Breast epithelium (tissue), 4 donors: ENCODE data around the gene FCGBP. TPM values are rescaled to one million over a fixed set of nuclear protein-coding genes. Genes with fewer than 3 reads are reported as not detected.

Experiments
- DNase-seq, 2 donors: peaks; one replicate each; pipeline ENCODE4 v3.0.0-alpha.2; 2019; ENCODE audit warnings: low spot score in 2 of 2
- H3K27ac ChIP-seq, 2 donors: fragments of 200-600 bp; sonication (generic) in 1 of 2; one replicate each; pipeline ENCODE4 v1.5.1; 2016 to 2019; ENCODE audit warnings: mild to moderate bottlenecking in 1 of 2
- H3K27me3 ChIP-seq, 2 donors: fragments of 200-600 bp; sonication (generic) in 1 of 2; one replicate each; pipeline versions ENCODE4 v1.5.1 to v1.6.0; 2017 to 2019; ENCODE audit warnings: control low read depth in 1 of 2, mild to moderate bottlenecking in 1 of 2
- H3K36me3 ChIP-seq: fragments of 200-600 bp; one replicate; pipeline ENCODE4 v1.5.1; 2019
- H3K4me1 ChIP-seq, 2 donors: fragments of 200-600 bp; sonication (generic); one replicate each; pipeline ENCODE4 v1.5.1; 2016 to 2019; ENCODE audit warnings: control low read depth in 1 of 2
- H3K4me3 ChIP-seq, 3 donors: fragments of 200-600 bp; sonication (generic); 1 replicate in 2 of 3; 2 replicates in 1 of 3; pipeline ENCODE4 v1.5.1; 2016 to 2019; ENCODE audit warnings: mild to moderate bottlenecking in 3 of 3, moderate library complexity in 2 of 3
- H3K9me3 ChIP-seq, 2 donors: fragments of 200-600 bp; sonication (generic) in 1 of 2; one replicate each; pipeline ENCODE4 v1.5.1; 2016 to 2019; ENCODE audit warnings: control low read depth in 1 of 2
- POLR2A ChIP-seq: fragments of 450-650 bp; IDR thresholded peaks from one replicate; pipeline ENCODE4 v1.6.1; 2016; ENCODE audit warnings: antibody characterized with exemption, mild to moderate bottlenecking, moderate library complexity
- POLR2AphosphoS5 ChIP-seq, 3 donors: sonication (generic); formaldehyde crosslinking; IDR thresholded peaks; one replicate each; pipeline ENCODE4 v1.6.1; 2017; ENCODE audit warnings: antibody characterized with exemption in 3 of 3
- intact Hi-C: fragments of 100-400 bp; cut with DNase I; formaldehyde crosslinking; loops from one replicate; pipeline ENCODE4 v1.15.1; 2023; ENCODE audit warnings: low total_unique reads
- total RNA-seq, 3 donors: library from RNA; depleted of rRNA; stranded (reverse); fragments of >200 nt; gene quantifications; one replicate each; pipeline ENCODE4 v1.1.0, GENCODE V29; 2016
- TF ChIP-seq, protein P1 (sequence below), 3 donors: fragments of 450-650 bp; IDR thresholded peaks; one replicate each; pipeline ENCODE4 v1.5.1; 2016 to 2017; ENCODE audit warnings: antibody characterized with exemption in 3 of 3, mild to moderate bottlenecking in 3 of 3, moderate library complexity in 3 of 3

FCGBP gene
- total RNA-seq, 3 donors from 2014 or later, result 25.9 to 77.3 (median 28.2) TPM

DNA sequence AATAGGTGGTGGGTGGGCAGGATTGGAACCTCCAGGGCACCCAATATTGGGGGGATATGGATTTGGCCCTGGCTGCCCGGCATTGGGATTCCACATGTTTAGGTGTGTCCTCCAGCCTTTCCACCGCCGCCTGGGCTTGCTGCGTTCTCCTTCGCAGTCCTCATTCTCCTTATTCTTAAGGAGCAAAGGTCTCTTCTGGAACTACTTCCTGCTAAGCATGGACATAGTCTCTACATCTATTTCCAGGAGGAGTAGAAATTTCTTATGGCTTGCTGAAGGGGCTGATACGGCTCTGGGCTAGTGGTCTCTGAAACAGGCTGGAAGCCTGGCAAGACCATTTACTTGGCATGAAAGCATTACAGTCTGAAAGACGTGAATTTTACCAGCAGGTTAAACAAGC, 9.2 kb upstream of the FCGBP start:
- Histone ChIP-seq H3K4me3 (no peak overlapping the region), H3K27me3 (no peaks in the 10 kb centered on the region), H3K27ac (no peak overlapping the region), H3K9me3 (peaks cover 6 to 15% of the 10 kb centered on the region in 2 donors), H3K4me1 (no peaks in the 10 kb centered on the region), H3K36me3 (no peaks in the 10 kb centered on the region)
- no peak for DNase-seq
- intact Hi-C loops, result no loop called here
- no peak for TF ChIP-seq POLR2A
- TF ChIP-seq, protein P1, sequence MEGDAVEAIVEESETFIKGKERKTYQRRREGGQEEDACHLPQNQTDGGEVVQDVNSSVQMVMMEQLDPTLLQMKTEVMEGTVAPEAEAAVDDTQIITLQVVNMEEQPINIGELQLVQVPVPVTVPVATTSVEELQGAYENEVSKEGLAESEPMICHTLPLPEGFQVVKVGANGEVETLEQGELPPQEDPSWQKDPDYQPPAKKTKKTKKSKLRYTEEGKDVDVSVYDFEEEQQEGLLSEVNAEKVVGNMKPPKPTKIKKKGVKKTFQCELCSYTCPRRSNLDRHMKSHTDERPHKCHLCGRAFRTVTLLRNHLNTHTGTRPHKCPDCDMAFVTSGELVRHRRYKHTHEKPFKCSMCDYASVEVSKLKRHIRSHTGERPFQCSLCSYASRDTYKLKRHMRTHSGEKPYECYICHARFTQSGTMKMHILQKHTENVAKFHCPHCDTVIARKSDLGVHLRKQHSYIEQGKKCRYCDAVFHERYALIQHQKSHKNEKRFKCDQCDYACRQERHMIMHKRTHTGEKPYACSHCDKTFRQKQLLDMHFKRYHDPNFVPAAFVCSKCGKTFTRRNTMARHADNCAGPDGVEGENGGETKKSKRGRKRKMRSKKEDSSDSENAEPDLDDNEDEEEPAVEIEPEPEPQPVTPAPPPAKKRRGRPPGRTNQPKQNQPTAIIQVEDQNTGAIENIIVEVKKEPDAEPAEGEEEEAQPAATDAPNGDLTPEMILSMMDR (IDR thresholded peaks at IDR 0.05), result no peak

DNA sequence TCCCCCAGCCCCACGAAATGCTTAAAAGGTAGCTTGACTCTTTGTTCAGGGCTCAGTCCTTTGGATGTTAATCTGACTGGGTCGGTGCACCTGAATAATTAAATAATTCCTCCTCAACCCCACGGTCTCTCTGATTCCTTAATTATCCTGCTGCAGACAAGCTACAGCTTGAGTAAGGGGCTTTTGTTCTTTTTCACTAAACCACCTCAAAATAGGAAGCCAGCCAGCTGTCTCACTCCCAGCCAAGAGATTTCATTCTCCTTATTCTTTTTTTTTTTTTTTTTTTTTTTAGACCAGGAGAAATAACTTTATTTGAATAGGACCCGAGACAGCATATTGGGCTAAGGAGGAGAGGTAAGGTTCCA, 7.9 kb upstream of the FCGBP start:
- intact Hi-C loops, result no loop called here

GRCh38 chr19:39941615-39942365, 7.4 kb upstream of the FCGBP start:
- no peaks in the 10 kb centered on the region for H3K27me3 ChIP-seq
- TF ChIP-seq POLR2A, result no peak
- TF ChIP-seq, protein P1 (IDR thresholded peaks at IDR 0.05), result no peak
- TF ChIP-seq POLR2AphosphoS5 (IDR thresholded peaks at IDR 0.05), result no peak
- H3K36me3 ChIP-seq, result no peaks in the 10 kb centered on the region
- no peak overlapping the region for H3K27ac ChIP-seq
- no peak overlapping the region for H3K4me3 ChIP-seq
- H3K9me3 ChIP-seq, result peaks cover 6 to 15% of the 10 kb centered on the region in 2 donors
- H3K4me1 ChIP-seq, result no peaks in the 10 kb centered on the region
- intact Hi-C loops, result no loop called here
- DNase-seq, result no peak

More for the DNA sequence above, 7.9 kb upstream of the FCGBP start:
- Histone ChIP-seq H3K9me3 (peaks cover 6 to 15% of the 10 kb centered on the region in 2 donors), H3K4me1 (no peaks in the 10 kb centered on the region), H3K36me3 (no peaks in the 10 kb centered on the region), H3K27ac (no peak overlapping the region), H3K27me3 (no peaks in the 10 kb centered on the region), H3K4me3 (no peak overlapping the region)
- TF ChIP-seq POLR2AphosphoS5 (IDR thresholded peaks at IDR 0.05), result no peak
- TF ChIP-seq, protein P1 (IDR thresholded peaks at IDR 0.05), result no peak
- no peak for TF ChIP-seq POLR2A
- no peak for DNase-seq

- Histone ChIP-seq H3K27me3 (peaks cover 0 to under 1% of the 10 kb centered on the region in 2 donors), H3K4me3 (no peak overlapping the region), H3K27ac (no peak overlapping the region), H3K9me3 (peaks cover 6 to 15% of the 10 kb centered on the region in 2 donors), H3K4me1 (no peaks in the 10 kb centered on the region), H3K36me3 (no peaks in the 10 kb centered on the region)
- intact Hi-C loops, result no loop called here
- TF ChIP-seq, protein P1 (IDR thresholded peaks at IDR 0.05), result no peak
- TF ChIP-seq POLR2A, result no peak
- no peak for TF ChIP-seq POLR2AphosphoS5 (IDR thresholded peaks at IDR 0.05)
- DNase-seq, result no peak
These were observed 6.7 kb upstream of the FCGBP start for GRCh38 chr19:39941151-39941550.

DNA sequence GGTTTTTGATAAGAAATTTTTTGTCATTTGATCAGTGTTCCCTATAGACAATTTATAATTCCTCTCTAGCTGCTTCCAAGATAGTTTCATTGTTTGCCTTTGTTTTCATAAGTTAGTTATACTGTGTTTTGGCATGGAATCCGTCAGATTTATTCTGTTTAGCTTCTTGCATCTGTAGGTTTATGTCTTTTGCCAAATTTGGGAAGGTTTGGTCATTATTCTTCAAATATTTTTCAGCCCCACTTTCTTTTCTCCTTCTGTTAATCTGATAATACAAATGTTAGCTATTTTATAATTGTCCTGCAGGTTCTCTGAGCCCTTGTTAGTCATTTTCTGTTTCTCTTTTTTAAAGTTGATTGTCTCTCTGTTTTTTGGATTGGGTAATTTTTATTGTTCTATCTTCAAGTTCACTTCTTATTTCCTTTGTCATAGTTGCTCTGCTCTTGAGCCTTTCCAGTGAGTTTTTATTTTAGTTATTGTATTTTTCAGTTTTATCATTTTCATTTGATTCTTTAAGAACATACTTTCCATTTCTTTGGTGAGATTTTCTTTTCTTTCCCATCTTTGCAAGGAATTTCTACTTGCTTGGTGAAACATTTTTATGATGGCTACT, 5.9 kb upstream of the FCGBP start:
- no peaks in the 10 kb centered on the region for H3K36me3 ChIP-seq
- no peak overlapping the region for H3K4me3 ChIP-seq
- no peaks in the 10 kb centered on the region for H3K4me1 ChIP-seq
- peaks cover 0 to 8% of the 10 kb centered on the region in 2 donors for H3K27me3 ChIP-seq
- DNase-seq, result no peak
- no peak overlapping the region for H3K27ac ChIP-seq
- TF ChIP-seq POLR2AphosphoS5 (IDR thresholded peaks at IDR 0.05) (no peak), POLR2A (no peak)
- TF ChIP-seq, protein P1 (IDR thresholded peaks at IDR 0.05), result no peak
- H3K9me3 ChIP-seq, result peaks cover 6 to 15% of the 10 kb centered on the region in 2 donors
- intact Hi-C loops, result no loop called here
